ENCODE data around the gene ADAP1.
A peak's percentile ranks its signal among the peaks of the same experiment; 100 is the strongest.
"Not testable (repeated sequence)": the region's sequence is repeated elsewhere in the genome, so short reads cannot be mapped to it uniquely, and the experiment has no call there.

Gene ADAP1

GRCh38 chr7:877312-878232 lies 76.9 kb downstream of the ADAP1 start:
- peak in 1 of 5 experiments; percentile 10 for DNase-seq

- peak in 1 of 5 experiments; percentile 42 for DNase-seq
Observed at GRCh38 chr7:876972-877311, 77.5 kb downstream of the ADAP1 start.

DNA sequence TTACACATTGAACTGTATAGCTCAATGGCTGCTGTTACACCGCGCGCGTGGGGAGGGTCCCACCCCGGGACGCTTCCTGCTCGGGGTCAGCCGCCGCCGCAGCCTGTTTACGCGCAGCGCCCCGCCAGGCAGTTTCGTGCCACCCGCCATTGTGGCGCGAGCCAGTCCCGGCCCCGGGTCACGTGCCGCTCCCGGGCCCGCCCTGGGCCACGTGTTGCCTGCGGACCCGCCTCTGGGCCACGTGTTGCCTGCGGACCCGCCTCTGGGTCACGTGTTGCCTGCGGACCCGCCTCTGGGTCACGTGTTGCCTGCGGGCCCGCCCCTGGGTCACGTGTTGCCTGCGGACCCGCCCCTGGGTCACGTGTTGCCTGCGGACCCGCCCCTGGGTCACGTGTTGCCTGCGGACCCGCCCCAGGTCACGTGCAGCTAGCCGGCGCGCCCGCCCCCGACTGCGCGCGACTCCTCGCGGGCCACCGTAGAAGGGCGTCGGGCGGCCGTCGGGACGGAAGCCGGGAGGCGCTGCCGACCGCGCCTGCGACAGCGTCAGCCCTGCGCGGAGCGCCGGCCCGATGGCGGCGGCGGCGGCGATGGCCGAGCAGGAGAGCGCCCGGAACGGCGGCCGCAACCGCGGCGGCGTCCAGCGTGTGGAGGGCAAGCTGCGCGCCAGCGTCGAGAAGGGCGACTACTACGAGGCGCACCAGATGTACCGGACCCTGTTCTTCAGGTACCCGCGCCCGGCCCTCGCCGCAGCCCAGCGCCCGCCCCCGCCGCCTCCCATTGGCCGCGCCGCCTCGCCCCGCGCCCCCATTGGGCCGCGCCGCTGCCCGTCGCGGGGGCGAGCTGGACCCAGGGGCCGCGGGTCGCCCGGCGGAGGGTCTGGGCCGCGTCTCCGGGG lies 78.2 kb downstream of the ADAP1 start, which contains the start of gene GET4:
Gene GET4 (plus strand): TSS at position 478 of the 895 bp plus-strand sequence. CDS start 92 bp downstream, at position 570.
- DNase-seq, result peak; percentile 93 to 99 (median 97)

- DNase-seq, result no peak
Observed at GRCh38 chr7:875476-876076, 78.9 kb downstream of the ADAP1 start.

DNA sequence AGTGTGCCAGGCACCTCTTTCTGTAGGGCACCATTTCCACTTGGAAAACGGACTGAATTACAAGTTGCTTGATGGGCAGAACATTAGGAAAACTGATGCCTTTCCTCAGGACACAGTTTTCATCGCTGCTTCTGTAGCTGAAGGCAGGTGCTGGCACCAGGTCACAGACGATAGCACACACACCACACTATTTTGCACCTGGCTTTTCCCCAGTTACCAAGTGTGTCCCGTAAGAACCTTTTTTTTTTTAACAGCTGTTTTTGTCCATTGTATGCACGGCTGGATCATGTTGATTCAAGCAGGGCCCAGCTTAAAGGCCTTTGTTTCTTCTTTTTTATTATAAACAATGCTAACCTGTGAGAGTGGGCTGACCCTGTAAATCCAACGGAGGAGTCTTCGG lies 79.4 kb downstream of the ADAP1 start:
- no peak for DNase-seq

DNA sequence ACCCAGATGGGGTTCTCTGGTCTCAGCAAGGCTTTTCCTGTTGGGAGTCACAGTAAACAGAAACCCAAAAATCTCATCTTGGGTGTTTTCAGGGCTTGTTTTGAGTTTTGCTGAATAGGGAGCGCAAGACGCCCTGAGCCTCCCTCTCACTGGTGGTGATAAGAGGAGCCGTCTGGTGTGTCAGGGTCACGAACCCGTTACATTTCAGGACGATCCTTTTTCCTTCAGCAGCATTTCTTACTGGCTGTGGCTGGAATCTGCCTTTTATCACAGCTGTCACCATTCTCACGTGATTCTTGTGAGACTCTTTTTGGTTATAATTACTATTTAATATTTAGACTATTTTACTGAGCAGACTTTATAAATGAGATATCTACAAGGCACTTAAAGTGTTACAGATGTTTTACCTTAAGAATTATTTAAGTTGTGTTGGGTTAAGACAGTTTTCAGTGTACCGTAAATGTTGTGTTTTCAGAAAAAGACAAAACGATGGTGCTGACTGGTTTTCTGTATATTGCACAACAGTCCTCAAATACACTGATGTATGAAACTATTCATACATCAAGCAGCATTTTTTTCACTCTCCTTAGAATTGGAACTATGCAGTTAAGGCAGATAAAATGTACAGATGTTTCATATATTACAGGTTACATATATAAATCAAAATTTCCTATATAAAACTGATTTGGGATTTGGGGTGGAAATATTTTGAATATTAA lies 80.3 kb downstream of the ADAP1 start:
- DNase-seq, result no peak

- peak; percentile 32 to 72 (median 55) for DNase-seq
Observed at GRCh38 chr7:873367-874002, 81.0 kb downstream of the ADAP1 start.

DNA sequence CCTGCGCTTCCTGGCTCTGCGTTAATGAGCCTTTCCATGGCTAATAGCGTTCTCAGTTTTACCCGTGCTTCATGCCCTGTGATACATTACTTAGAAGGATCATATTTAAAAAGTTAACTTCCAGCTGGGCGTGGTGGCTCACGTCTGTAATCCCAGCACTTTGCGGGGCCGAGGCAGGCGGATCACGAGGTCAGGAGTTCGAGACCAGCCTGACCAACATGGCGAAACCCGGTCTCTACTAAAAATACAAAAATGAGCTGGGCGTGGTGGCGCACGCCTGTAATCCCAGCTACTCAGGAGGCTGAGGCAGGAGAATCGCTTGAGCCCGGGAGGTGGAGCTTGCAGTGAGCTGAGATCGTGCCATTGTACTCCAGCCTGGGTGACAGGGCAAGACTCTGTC lies 81.8 kb downstream of the ADAP1 start:
- not testable (repeated sequence) for DNase-seq

DNA sequence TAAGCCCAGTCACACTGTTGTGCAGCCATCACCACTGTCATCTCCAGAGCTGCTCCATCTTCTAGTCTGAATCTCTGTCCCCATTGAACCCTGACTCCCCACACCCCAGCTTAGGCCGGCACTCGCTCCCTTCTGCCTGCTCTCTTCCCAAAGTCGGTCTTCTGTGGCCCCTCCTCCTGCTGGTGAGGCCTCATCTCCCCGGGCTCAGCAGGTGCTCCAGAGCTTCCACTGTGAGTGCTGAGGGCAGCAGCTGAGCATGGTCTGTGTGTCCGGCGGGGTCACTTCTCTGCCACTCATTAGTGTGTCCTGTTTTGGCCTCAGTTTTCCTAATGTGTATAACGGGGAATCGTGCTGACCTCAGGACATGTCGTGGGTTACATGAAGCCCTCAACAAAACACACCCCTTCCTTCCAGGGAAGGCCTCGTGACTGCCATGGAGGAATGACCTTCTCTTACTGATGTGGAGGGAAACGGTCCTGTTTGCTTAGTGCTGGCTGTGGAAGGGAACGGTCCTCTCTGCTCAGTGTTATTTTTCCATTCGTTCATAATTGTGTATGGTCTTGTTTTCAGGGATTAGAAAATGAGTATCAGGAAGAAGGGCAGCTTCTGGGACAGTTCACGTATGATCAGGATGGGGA lies 82.5 kb downstream of the ADAP1 start:
- DNase-seq, result no peak

- no peak for DNase-seq
Observed at GRCh38 chr7:869348-869747, 85.1 kb downstream of the ADAP1 start.

DNA sequence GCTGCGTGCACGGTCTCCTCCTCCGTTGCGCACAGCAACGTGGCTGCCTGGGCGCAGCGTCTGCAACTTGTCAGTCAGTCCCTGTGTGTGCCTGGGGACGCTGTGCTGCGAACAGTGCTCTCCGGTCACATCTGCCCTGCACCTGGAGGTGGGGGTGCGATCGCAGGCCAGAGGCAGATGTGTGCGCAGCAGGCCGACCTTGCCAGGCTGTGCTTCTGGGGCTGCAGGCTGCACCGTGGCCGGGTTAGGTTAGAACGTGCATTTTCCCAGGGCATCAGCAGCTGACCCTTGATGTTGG lies 86.3 kb downstream of the ADAP1 start:
- no peak for DNase-seq

GRCh38 chr7:867406-868188 lies 86.9 kb downstream of the ADAP1 start:
- no peak for DNase-seq

GRCh38 chr7:867001-867405 lies 87.5 kb downstream of the ADAP1 start:
- DNase-seq, result no peak

GRCh38 chr7:865921-866320 lies 88.6 kb downstream of the ADAP1 start:
- DNase-seq, result no peak

DNA sequence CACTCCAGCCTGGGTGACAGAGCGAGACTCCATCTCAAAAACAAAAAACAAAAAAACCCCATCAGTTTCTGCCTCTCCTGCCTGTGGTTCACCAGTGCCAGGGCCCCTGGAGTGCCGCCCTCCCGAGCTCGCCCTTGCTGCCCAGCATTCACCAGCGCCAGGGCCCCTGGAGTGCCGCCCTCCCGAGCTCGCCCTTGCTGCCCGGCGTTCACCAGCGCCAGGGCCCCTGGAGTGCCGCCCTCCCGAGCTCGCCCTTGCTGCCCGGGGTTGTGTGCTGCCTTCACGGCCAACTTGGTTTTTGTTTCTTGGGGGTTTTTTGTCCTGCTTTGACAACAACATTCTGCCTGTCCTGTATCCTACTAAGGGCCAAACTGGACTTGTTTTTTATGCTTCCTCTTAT lies 91.4 kb downstream of the ADAP1 start:
- no peak for DNase-seq

DNA sequence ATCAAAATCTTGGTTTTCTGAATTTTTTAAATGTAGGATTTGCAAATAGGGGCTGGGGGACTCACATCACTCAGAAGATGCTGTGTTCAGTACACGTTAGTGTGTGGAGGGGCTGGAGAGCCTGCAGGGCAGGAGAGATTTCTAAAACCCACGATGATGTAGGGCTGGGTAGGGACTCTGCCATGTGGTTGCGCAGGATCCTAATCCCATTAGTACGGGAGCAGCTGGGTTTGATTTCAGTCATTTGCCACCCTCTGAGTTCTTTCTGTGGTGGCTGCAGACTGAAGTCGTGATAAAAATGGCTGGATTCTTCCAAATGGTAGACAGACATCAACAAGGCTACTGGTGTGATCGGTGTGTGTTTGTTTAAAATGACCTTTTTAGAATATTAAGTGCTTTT lies 92.3 kb downstream of the ADAP1 start:
- DNase-seq, result no peak

GRCh38 chr7:861222-861621 lies 93.3 kb downstream of the ADAP1 start:
- DNase-seq, result no peak

DNA sequence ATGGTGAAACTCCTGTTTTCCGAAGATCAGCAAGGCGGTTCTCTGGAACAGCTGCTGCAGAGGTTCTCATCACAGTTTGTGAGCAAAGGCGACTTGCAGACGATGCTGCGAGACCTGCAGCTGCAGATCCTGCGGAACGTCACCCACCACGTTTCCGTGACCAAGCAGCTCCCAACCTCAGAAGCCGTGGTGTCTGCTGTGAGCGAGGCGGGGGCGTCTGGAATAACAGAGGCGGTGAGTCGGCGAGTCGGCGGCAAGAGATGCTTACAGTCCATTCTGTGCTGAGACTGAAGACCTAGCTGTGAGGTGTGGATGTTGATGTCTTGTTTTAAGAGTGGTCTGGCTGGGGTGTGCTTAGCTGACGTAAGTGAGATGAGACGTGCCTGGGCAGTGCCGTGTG lies 94.3 kb downstream of the ADAP1 start:
- no peak for DNase-seq

DNA sequence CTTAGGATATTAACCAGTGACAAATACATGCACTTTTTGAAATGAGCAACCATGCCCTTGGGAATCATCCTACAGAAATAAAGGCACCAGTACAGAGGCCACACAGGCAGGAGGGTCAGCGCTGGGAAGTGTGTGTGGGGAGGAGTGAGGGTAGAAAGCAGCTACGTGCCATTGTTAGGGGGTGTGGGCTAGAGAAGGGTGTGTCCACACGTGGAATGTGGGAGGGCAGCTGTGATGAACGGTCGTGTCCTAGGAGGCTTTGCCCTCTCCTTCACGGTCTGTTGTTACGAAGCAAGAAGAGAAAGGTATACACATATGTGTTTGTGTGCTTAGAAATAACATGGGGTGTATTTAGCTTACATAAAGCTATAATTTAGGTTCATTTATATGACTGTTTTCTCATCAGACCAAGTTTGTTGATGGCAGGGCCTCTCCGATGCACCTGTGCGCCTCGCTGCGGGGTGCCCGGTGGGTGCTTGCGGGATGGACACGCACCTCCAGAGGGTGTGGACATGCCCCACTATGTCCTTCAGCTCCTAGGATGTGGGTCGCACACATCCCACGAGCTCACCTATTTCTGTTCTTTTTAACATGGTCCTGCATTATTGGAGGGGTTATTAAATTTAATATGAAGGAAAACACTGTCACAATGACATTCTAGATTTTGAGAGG lies 95.0 kb downstream of the ADAP1 start:
- DNase-seq, result no peak

DNA sequence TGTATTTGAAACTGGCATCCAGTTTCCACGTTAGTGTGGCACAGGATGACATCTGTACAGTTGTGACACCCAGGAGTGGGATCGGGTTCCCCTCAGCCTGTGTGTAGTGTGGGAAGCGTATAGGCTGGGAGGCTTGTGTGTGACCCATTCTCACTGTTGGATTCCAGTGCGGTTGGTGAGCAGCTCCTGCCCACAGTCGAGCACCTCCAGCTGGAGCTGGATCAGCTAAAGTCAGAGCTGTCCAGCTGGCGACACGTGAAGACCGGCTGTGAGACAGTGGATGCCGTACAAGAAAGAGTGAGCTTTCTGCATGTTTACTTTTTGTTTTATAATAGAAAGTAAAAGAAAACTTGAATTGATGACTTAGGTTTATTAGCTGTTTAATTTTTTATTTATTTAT lies 96.8 kb downstream of the ADAP1 start:
- DNase-seq, result no peak

Measured in T-helper 2 cell (primary cell).